HCT116 (cell line): Measurements from ENCODE around the gene NLN.

ENCODE experiments used
- POLR2AphosphoS5 ChIP-seq: IDR thresholded peaks from 2 replicates; pipeline ENCODE4 v1.6.1; 2011; ENCODE audit warnings: mild to moderate bottlenecking, low read depth, low read length, moderate library complexity
- TF ChIP-seq, protein P1 (sequence below): IDR thresholded peaks from 2 replicates; pipeline ENCODE4 v1.6.1; 2012; ENCODE audit warnings: low read depth

DNA sequence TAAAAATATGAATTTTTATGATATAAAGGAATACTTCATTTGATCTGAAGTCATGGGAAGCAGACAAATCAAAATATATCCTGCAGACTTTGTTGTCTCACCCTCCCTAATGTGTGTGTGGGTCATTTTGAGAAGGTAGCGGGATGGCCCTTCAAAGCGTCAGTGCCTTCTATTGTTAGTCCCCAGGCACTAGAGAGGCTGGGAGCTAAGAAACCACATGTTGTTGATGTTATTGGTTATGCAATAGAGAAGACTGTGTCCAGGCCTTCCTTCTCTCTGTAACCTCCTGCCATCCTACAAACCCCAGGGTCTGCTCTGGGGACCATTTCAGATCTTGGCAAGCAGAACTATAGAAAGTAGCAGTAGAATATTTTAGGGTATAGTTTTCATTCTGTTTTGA, 94.7 kb downstream of the NLN start:
- TF ChIP-seq POLR2AphosphoS5: no peak
- TF ChIP-seq, protein P1, sequence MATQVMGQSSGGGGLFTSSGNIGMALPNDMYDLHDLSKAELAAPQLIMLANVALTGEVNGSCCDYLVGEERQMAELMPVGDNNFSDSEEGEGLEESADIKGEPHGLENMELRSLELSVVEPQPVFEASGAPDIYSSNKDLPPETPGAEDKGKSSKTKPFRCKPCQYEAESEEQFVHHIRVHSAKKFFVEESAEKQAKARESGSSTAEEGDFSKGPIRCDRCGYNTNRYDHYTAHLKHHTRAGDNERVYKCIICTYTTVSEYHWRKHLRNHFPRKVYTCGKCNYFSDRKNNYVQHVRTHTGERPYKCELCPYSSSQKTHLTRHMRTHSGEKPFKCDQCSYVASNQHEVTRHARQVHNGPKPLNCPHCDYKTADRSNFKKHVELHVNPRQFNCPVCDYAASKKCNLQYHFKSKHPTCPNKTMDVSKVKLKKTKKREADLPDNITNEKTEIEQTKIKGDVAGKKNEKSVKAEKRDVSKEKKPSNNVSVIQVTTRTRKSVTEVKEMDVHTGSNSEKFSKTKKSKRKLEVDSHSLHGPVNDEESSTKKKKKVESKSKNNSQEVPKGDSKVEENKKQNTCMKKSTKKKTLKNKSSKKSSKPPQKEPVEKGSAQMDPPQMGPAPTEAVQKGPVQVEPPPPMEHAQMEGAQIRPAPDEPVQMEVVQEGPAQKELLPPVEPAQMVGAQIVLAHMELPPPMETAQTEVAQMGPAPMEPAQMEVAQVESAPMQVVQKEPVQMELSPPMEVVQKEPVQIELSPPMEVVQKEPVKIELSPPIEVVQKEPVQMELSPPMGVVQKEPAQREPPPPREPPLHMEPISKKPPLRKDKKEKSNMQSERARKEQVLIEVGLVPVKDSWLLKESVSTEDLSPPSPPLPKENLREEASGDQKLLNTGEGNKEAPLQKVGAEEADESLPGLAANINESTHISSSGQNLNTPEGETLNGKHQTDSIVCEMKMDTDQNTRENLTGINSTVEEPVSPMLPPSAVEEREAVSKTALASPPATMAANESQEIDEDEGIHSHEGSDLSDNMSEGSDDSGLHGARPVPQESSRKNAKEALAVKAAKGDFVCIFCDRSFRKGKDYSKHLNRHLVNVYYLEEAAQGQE: no peak
